Measurements from ENCODE around the gene IL17RC.

IL17RC gene

GRCh38 chr3:9947025-9947995 is 30.4 kb downstream of the IL17RC start:
- DNase-seq: peak; percentile 62

GRCh38 chr3:9948586-9948985 is 31.7 kb downstream of the IL17RC start:
- DNase-seq: no peak

GRCh38 chr3:9949115-9949514 is 32.2 kb downstream of the IL17RC start:
- no peak for DNase-seq

GRCh38 chr3:9949626-9950025 is 32.7 kb downstream of the IL17RC start:
- DNase-seq: no peak

GRCh38 chr3:9951126-9951525 is 34.2 kb downstream of the IL17RC start:
- no peak for DNase-seq

GRCh38 chr3:9951598-9951961 is 34.7 kb downstream of the IL17RC start:
- no peak for DNase-seq

- no peak for DNase-seq
Observed at GRCh38 chr3:9951962-9952805, 35.3 kb downstream of the IL17RC start, which contains the start of gene PRRT3. PRRT3 (minus strand) TSS chr3:9952408; CDS start chr3:9950115, 2,293 bp downstream.

GRCh38 chr3:9955067-9955502 is 38.2 kb downstream of the IL17RC start:
- DNase-seq: no peak

- no peak for DNase-seq
Observed at GRCh38 chr3:9955611-9956352, 38.9 kb downstream of the IL17RC start.

- DNase-seq: no peak
Observed at GRCh38 chr3:9957214-9957613, 40.3 kb downstream of the IL17RC start.

GRCh38 chr3:9965200-9965875 is 48.4 kb downstream of the IL17RC start:
- no peak for DNase-seq

- no peak for DNase-seq
Observed at GRCh38 chr3:9966841-9967240, 49.9 kb downstream of the IL17RC start.

- no peak for DNase-seq
Observed at GRCh38 chr3:9969632-9970019, 52.7 kb downstream of the IL17RC start.

- no peak for DNase-seq
Observed at GRCh38 chr3:9970020-9970652, 53.2 kb downstream of the IL17RC start.

GRCh38 chr3:9976721-9977709 is 60.1 kb downstream of the IL17RC start:
- DNase-seq: peak; percentile 45

- no peak for DNase-seq
Observed at GRCh38 chr3:9978710-9979305, 61.9 kb downstream of the IL17RC start.

GRCh38 chr3:9980251-9980650 is 63.4 kb downstream of the IL17RC start:
- no peak for DNase-seq
